ENCODE data around the gene SAG. TPM values are rescaled to one million over a fixed set of nuclear protein-coding genes. Genes with fewer than 3 reads are reported as not detected.

Gene SAG
- total and polyA plus RNA-seq, 9 of the 15 experiments (the other 6 are each of a cell fraction or from before 2014, with no cell fraction given): 0.04 to 0.64 (median 0.31) TPM; not detected in 5

DNA sequence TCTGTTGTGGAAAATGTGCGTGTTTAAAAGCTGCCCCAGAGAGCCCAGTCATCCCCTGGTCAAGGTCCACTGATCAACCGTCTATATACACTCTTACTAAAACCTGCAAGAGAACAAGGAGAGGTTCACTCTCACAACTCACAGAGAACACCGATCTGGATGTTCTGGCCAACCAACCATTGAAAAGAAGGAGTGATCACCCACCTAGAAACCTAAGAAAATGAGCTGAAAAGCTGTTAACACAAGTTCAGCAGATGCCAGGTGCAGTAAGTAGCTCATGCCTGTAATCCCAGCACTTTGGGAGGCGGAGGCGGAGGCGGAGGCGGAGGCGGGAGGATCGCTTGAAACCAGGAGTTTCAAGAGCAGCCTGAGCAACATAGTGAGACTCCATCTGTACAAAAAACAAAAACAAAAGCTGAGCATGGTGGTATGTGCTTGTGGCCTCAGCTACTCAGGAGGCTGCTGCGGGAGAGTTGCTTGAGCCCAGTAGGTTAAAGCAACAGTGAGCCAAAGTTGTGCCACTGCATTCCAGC lies 41.7 kb upstream of the SAG start:
- in situ Hi-C loops (cut with MboI): loop anchor here (10.0 to 25.0 kb wide), 2 partner anchors 411 to 654 kb away; no protein-coding TSS in a partner anchor
- no peaks in the 10 kb centered on the region for H3K4me1 ChIP-seq (replicated peaks in 1 of 2; ENCODE audit: control insufficient read depth in 2 of 2, insufficient read depth in 2 of 2, low read length in 2 of 2)
- H3K79me2 ChIP-seq (ENCODE audit: control insufficient read depth, insufficient read depth, low read length): no peaks in the 10 kb centered on the region; the same call in 2 of the 3 replicates
- intact Hi-C loops (cut with micrococcal nuclease): loop anchor here (10.0 kb wide), 1 partner anchor 179 kb away; no protein-coding TSS in a partner anchor
- no peak overlapping the region for H3K4me3 ChIP-seq
- H3K27me3 ChIP-seq (ENCODE audit: control insufficient read depth in 2 of 2, insufficient read depth in 2 of 2, low read length in 2 of 2): no peaks in the 10 kb centered on the region
- no peak overlapping the region for H3K9ac ChIP-seq (ENCODE audit: insufficient read depth in 1 of 2, low read depth in 2 of 2, low read length in 2 of 2)
- H3K27ac ChIP-seq (ENCODE audit: extremely low read depth, low read depth, low read length): no peak overlapping the region
- H4K20me1 ChIP-seq (replicated peaks; ENCODE audit: control insufficient read depth, insufficient read depth, low read length): peaks cover 5% of the 10 kb centered on the region; the same call in 1 of the 2 replicates
- no peak overlapping the region for H2AFZ ChIP-seq (ENCODE audit: low read depth, low read length)
- CTCF ChIA-PET (ENCODE audit: low intra/inter-chr PET ratio): no interaction called here
- BruUV-seq (replicated peaks): no TSS peak
- H3K9me1 ChIP-seq (ENCODE audit: control insufficient read depth, insufficient read depth, low read length): no peaks in the 10 kb centered on the region
- no peaks in the 10 kb centered on the region for H3K9me3 ChIP-seq (replicated peaks; ENCODE audit: control insufficient read depth, insufficient read depth, low read depth, low read length)
- DNase-seq (ENCODE audit: extremely low read depth in 1 of 4, low spot score in 3 of 4) (no peak), ATAC-seq (no peak), FAIRE-seq (no peak)
- peaks cover 95% of the 10 kb centered on the region for H3K36me3 ChIP-seq (ENCODE audit: control insufficient read depth, insufficient read depth, low read length)
- 92% methylated on average over 4 of the region's 10 CpGs for WGBS (ENCODE audit: insufficient coverage, low coverage, missing lambda C conversion rate)
- no peak overlapping the region for H3K4me2 ChIP-seq (ENCODE audit: insufficient read depth, low read length)
- POLR2A ChIA-PET: interaction anchor here (1.4 to 1.9 kb wide), 3 partner anchors 9 to 12 kb away, joined by 3 to 5 read pairs (median 4); no protein-coding TSS in a partner anchor
- TF ChIP-seq NONO (IDR thresholded peaks at IDR 0.05; ENCODE audit: low read depth in 2 of 2, low read length in 1 of 2) (no peak), RNF2 (IDR thresholded peaks at IDR 0.05) (no peak), KDM4B (IDR thresholded peaks at IDR 0.05; ENCODE audit: borderline replicate concordance in 2 of 2, low read depth in 1 of 2) (no peak)
- TF ChIP-seq, protein P1, sequence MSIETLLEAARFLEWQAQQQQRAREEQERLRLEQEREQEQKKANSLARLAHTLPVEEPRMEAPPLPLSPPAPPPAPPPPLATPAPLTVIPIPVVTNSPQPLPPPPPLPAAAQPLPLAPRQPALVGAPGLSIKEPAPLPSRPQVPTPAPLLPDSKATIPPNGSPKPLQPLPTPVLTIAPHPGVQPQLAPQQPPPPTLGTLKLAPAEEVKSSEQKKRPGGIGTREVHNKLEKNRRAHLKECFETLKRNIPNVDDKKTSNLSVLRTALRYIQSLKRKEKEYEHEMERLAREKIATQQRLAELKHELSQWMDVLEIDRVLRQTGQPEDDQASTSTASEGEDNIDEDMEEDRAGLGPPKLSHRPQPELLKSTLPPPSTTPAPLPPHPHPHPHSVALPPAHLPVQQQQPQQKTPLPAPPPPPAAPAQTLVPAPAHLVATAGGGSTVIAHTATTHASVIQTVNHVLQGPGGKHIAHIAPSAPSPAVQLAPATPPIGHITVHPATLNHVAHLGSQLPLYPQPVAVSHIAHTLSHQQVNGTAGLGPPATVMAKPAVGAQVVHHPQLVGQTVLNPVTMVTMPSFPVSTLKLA (conservative IDR thresholded peaks at IDR 0.05): no peak
